Spleen (tissue), 11 donors: ENCODE results near the gene STKLD1. TPM values are rescaled to one million over a fixed set of nuclear protein-coding genes. Genes with fewer than 3 reads are reported as not detected.

ENCODE experiments used
- DNase-seq: peaks from one replicate; pipeline ENCODE4 v3.0.0-alpha.2; 2020
- H3K27ac ChIP-seq, 8 donors: fragments of 200-600 bp; sonication (generic) in 7 of 8; 1 replicate in 4 of 8; 2 replicates in 4 of 8; pipeline versions ENCODE4 v1.5.0 to v1.8.0; 2016 to 2021; ENCODE audit warnings: inconsistent platforms in 4 of 8, mild to moderate bottlenecking in 4 of 8, moderate library complexity in 1 of 8
- H3K27me3 ChIP-seq, 7 donors: fragments of 200-600 bp; sonication (generic) in 6 of 7; replicated peaks in 1 of 7; 1 replicate in 4 of 7; 2 replicates in 3 of 7; pipeline versions ENCODE4 v1.5.0 to v1.8.0; 2016 to 2021; ENCODE audit warnings: inconsistent platforms in 3 of 7, mild to moderate bottlenecking in 1 of 7
- H3K36me3 ChIP-seq, 6 donors: fragments of 200-600 bp; sonication (generic) in 5 of 6; 1 replicate in 4 of 6; 2 replicates in 2 of 6; pipeline versions ENCODE4 v1.5.0 to v1.8.0; 2016 to 2021; ENCODE audit warnings: inconsistent platforms in 2 of 6
- H3K4me1 ChIP-seq, 6 donors: fragments of 200-600 bp; sonication (generic) in 5 of 6; 1 replicate in 3 of 6; 2 replicates in 3 of 6; pipeline versions ENCODE4 v1.5.0 to v1.8.0; 2016 to 2021; ENCODE audit warnings: inconsistent platforms in 3 of 6
- H3K4me3 ChIP-seq, 8 donors: fragments of 200-600 bp; sonication (generic) in 7 of 8; 1 replicate in 4 of 8; 2 replicates in 4 of 8; pipeline versions ENCODE4 v1.5.0 to v1.8.0; 2016 to 2021; ENCODE audit warnings: inconsistent platforms in 4 of 8, mild to moderate bottlenecking in 4 of 8, moderate library complexity in 2 of 8
- H3K9me3 ChIP-seq, 8 donors: fragments of 200-600 bp; sonication (generic) in 7 of 8; 1 replicate in 4 of 8; 2 replicates in 4 of 8; pipeline versions ENCODE4 v1.5.0 to v1.8.0; 2016 to 2021; ENCODE audit warnings: inconsistent platforms in 4 of 8
- POLR2A ChIP-seq, 3 donors: fragments of 450-650 bp; IDR thresholded peaks; one replicate each; pipeline ENCODE4 v1.5.1; 2017; ENCODE audit warnings: antibody characterized with exemption in 3 of 3, mild to moderate bottlenecking in 1 of 3
- POLR2AphosphoS5 ChIP-seq, 3 donors: sonication (generic); formaldehyde crosslinking; IDR thresholded peaks; one replicate each; pipeline ENCODE4 v1.5.1; 2017; ENCODE audit warnings: antibody characterized with exemption in 3 of 3
- WGBS, 5 donors: extraction: QIAGEN DNeasy Blood & Tissue Kit in 3 of 5; methylation state at CpG; one replicate each; pipeline versions ENCODE4 v1.1.5 to v1.1.7; 2013 to 2018; 5-methylcytosine and 5-hydroxymethylcytosine counted together
- intact Hi-C: fragments of 100-400 bp; cut with DNase I; formaldehyde crosslinking; loops from one replicate; pipeline ENCODE4 v1.15.0; 2023; ENCODE audit warnings: low total_unique reads
- polyA plus RNA-seq, 3 donors: library from polyadenylated mRNA; stranded (reverse); fragments of 200-250 nt; gene quantifications; one replicate each; pipeline ENCODE4 v1.2.1, GENCODE V29; 2013
- total RNA-seq, 7 donors: library from RNA; depleted of rRNA in 3 of 7; stranded (reverse); fragments of >200 nt in 3 of 7; fragmentation: NEBNext Ultra II Directional in 4 of 7; extraction: Animal tissue kit (Norgen Biotek cat#: 25700) in 4 of 7; gene quantifications; one replicate each; pipeline versions ENCODE4 v1.1.0 to v1.2.1, GENCODE V29; 2016 to 2021
- TF ChIP-seq, protein P1 (sequence below), 11 experiments: fragments of 200-600 bp in 7 of 11; fragments of 450-650 bp in 4 of 11; sonication (generic) in 4 of 11; IDR thresholded peaks in 8 of 11; conservative IDR thresholded peaks in 3 of 11; 1 replicate in 7 of 11; 2 replicates in 4 of 11; pipeline versions ENCODE4 v1.4.0 to v1.8.0; 2016 to 2021; ENCODE audit warnings: antibody characterized with exemption in 11 of 11, inconsistent platforms in 4 of 11, mild to moderate bottlenecking in 1 of 11
- donor health status: healthy with polysubstance abuse.
- donor health status: DM: no; HTN: no; CAD: no; lungs with moderate emphysema.
- donor health status: DM: no; HTN: no; CAD: no.
- donor health status: Bipolar disorder and iron deficiency.
- donor health status: healthy.
- donor health status: DM: no; HTN: no; CAD: no.
- donor health status: DM: yes; HTN: yes; CAD: no.

The STKLD1 gene
- total and polyA plus RNA-seq, 10 donors = 0.29 to 1.5 (median 0.95) TPM; not detected in 2

DNA sequence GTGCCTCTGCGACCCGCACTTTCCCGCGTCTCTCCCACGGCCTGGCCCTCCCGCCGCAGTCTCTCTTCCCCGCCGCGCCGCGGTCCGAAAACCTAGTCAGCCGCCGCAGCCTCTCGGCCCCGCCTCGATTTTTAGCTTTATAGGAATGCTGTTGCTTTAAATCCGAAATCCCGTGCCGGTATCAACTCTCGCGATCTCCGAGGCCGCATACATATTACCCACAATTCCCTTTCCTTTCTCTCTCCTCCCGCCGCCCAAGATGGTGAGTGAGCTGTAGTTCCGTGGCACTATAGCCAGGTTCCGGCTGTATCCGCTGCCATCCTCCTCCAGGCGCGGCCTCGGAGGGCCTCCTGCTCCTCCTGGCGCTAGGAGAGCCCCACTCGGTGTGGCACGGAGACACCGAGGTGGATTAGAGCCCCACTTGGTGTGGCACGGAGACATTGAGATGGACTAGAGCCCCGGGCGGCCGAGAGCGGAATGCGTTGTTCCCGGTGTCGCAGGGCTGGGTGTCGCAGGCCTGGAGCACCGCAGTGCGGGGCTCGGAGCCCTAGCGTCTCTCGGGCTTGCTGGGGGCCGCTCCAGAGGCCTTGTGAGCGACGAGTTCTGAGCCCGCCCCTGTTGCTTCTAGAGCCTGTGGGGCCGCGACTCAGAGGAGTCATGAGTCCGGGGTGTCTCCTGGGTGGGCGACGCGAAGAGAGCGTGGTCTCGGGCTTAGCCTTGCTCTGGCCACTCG is 28.0 kb upstream of the STKLD1 start, which contains the start of the genes MED22 and RPL7A:
MED22 (minus strand) TSS at position 147 of the 733 bp plus-strand sequence. CDS start 1,469 bp downstream, outside the sequence.
RPL7A (plus strand) TSS at position 234 of the 733 bp plus-strand sequence; CDS start at position 260, 26 bp downstream.
- no peaks in the 10 kb centered on the region for H3K27me3 ChIP-seq
- H3K36me3 ChIP-seq = peaks cover 8 to 74% (median 68%) of the 10 kb centered on the region in 6 donors
- H3K4me1 ChIP-seq = peaks cover 20 to 79% (median 40%) of the 10 kb centered on the region in 6 donors
- intact Hi-C loops = no loop called here
- DNase-seq = peak; percentile 95
- H3K4me3 ChIP-seq = peak within 1 kb of the TSS; percentile 66 to 100 (median 88)
- WGBS, 5 donors = 0 to 1% (median 0%) methylated on average over 50 to 64 of the region's 64 CpGs
- peak in 2 of 3 donors; percentile 82 to 83 for TF ChIP-seq POLR2A (IDR thresholded peaks at IDR 0.05)
- peak; percentile 96 to 99 (median 98) for TF ChIP-seq POLR2AphosphoS5 (IDR thresholded peaks at IDR 0.05)
- TF ChIP-seq, protein P1, sequence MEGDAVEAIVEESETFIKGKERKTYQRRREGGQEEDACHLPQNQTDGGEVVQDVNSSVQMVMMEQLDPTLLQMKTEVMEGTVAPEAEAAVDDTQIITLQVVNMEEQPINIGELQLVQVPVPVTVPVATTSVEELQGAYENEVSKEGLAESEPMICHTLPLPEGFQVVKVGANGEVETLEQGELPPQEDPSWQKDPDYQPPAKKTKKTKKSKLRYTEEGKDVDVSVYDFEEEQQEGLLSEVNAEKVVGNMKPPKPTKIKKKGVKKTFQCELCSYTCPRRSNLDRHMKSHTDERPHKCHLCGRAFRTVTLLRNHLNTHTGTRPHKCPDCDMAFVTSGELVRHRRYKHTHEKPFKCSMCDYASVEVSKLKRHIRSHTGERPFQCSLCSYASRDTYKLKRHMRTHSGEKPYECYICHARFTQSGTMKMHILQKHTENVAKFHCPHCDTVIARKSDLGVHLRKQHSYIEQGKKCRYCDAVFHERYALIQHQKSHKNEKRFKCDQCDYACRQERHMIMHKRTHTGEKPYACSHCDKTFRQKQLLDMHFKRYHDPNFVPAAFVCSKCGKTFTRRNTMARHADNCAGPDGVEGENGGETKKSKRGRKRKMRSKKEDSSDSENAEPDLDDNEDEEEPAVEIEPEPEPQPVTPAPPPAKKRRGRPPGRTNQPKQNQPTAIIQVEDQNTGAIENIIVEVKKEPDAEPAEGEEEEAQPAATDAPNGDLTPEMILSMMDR (IDR thresholded peaks at IDR 0.05 in 8 of 11, conservative IDR thresholded peaks at IDR 0.05 in 3 of 11) = peak in 5 of 11 experiments; percentile 17 to 48 (median 33)
- H3K27ac ChIP-seq = peak within 1 kb of the TSS; percentile 89 to 95 (median 94)
- H3K9me3 ChIP-seq = no peaks in the 10 kb centered on the region

DNA sequence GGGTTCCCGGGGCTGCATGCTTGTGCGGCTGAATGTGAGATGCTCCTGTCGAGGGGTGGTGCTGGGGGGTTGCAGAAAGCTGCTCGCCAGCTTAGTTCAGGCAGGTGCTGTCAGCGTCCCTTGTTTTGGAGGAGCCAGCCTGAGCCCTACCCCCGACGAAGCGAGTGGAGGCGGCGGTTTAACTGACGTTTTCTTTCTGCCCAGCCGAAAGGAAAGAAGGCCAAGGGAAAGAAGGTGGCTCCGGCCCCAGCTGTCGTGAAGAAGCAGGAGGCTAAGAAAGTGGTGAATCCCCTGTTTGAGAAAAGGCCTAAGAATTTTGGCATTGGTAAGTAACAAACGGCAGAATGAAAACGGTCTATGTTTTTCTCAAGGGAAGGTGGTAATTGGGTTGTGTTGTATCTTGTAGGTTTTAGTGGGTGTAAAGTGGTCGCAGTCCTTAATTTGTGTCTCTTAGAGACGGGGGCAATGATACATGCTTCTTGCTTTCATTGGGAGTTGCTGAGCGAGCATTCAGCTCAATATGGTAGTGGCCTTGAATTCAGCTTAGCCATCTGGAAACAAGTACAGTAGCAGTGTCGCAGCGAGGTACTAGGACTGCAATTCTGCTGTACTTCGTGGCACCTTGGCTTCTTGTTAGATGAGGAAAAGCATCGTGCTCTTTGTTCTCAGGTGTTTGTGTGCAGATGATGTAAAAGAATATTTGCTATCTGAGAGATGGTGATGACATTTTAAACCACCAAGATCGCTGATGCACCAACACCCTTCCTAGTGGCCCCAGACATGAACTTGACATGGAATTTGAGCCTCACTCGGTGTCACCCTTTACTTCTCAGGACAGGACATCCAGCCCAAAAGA is 27.2 kb upstream of the STKLD1 start:
- no peak for DNase-seq
- H3K4me1 ChIP-seq = peaks cover 20 to 84% (median 40%) of the 10 kb centered on the region in 6 donors

DNA sequence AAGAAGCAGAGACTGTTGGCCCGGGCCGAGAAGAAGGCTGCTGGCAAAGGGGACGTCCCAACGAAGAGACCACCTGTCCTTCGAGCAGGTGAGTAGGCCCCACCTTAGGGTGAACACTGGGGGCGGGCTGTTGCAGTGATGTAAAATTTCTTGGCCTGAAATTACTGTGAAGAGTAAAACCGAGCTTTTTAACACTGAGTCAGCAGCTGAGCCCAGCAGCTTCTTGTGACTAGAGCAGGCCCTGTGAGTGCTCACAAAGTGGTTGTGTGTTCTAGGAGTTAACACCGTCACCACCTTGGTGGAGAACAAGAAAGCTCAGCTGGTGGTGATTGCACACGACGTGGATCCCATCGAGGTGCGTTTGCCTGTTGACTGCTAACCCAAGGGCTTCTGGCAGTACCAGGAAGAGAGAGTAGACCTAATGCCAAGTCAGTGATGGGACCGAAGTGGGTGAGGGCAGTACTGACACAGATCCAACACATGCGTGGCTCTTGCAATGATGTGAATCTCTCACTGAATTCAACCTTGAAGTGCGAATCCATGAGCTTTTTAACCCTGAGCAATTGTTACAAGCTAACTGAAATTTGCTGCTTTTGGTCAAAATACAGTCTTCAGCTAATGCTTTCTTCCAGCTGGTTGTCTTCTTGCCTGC is 26.1 kb upstream of the STKLD1 start:
- H3K4me3 ChIP-seq = peak overlapping the region in 1 of 8 donors; percentile 88
- peak in 1 of 3 donors; percentile 7 for TF ChIP-seq POLR2AphosphoS5 (IDR thresholded peaks at IDR 0.05)
- TF ChIP-seq, protein P1 (IDR thresholded peaks at IDR 0.05 in 8 of 11, conservative IDR thresholded peaks at IDR 0.05 in 3 of 11) = no peak
- no peak overlapping the region for H3K27ac ChIP-seq
- DNase-seq = no peak
- H3K9me3 ChIP-seq = no peaks in the 10 kb centered on the region
- 82 to 88% (median 85%) methylated on average over 14 to 15 of the region's 15 CpGs for WGBS, 5 donors
- peaks cover 25 to 88% (median 50%) of the 10 kb centered on the region in 6 donors for H3K4me1 ChIP-seq
- H3K27me3 ChIP-seq = no peaks in the 10 kb centered on the region
- intact Hi-C loops = no loop called here
- H3K36me3 ChIP-seq = peaks cover 8 to 72% (median 58%) of the 10 kb centered on the region in 6 donors

More for the DNA sequence above, 27.2 kb upstream of the STKLD1 start:
- H3K4me3 ChIP-seq = peak overlapping the region; percentile 66 to 100 (median 88)
- intact Hi-C loops = no loop called here
- H3K9me3 ChIP-seq = no peaks in the 10 kb centered on the region
- no peak for TF ChIP-seq POLR2AphosphoS5 (IDR thresholded peaks at IDR 0.05)
- no peak for TF ChIP-seq POLR2A (IDR thresholded peaks at IDR 0.05)
- TF ChIP-seq, protein P1 (IDR thresholded peaks at IDR 0.05 in 8 of 11, conservative IDR thresholded peaks at IDR 0.05 in 3 of 11) = no peak
- H3K27me3 ChIP-seq = no peaks in the 10 kb centered on the region
- H3K36me3 ChIP-seq = peaks cover 8 to 74% (median 68%) of the 10 kb centered on the region in 6 donors
- 16 to 21% (median 17%) methylated on average over 25 of the region's 25 CpGs for WGBS, 5 donors
- peak overlapping the region; percentile 89 to 95 (median 94) for H3K27ac ChIP-seq
